Astrocyte of the cerebellum (primary cell): ENCODE data around the gene MESD.

Source experiments
- DNase-seq: peaks from one replicate; pipeline ENCODE4 v3.0.0-alpha.2; 2011; ENCODE audit warnings: low read depth
- H3K4me3 ChIP-seq: 2 replicates; pipeline ENCODE4 v1.5.1; 2011; ENCODE audit warnings: mild to moderate bottlenecking, low read depth, low read length, moderate library complexity
- CTCF ChIP-seq: IDR thresholded peaks from 2 replicates; pipeline ENCODE4 v1.5.1; 2012; ENCODE audit warnings: low read length, low read depth, moderate library complexity, mild to moderate bottlenecking; ENCODE audit errors: missing control alignments
- in situ Hi-C: cut with HindIII; loops from 2 replicates; pipeline ENCODE4 v1.10.0; 2017; ENCODE audit warnings: low sequenced_read_pairs

Gene MESD

GRCh38 chr15:81000624-81001151 lies 11.1 kb upstream of the MESD start, which contains the start of gene TLNRD1:
Gene TLNRD1, plus strand, starts transcription at chr15:81000923. Its CDS starts 1,349 bp downstream, at chr15:81002272.
- in situ Hi-C loops: no loop called here
- H3K4me3 ChIP-seq: peak within 1 kb of the TSS; percentile 77
- no peak for TF ChIP-seq CTCF
- peak; percentile 70 for DNase-seq

- H3K4me3 ChIP-seq: peak overlapping the region; percentile 77
- in situ Hi-C loops: no loop called here
- DNase-seq: no peak
- no peak for TF ChIP-seq CTCF
Observed at GRCh38 chr15:81000144-81000623, 10.6 kb upstream of the MESD start.

GRCh38 chr15:80999623-81000036 lies 10.0 kb upstream of the MESD start:
- H3K4me3 ChIP-seq: peak overlapping the region; percentile 77
- no peak for TF ChIP-seq CTCF
- in situ Hi-C loops: no loop called here
- DNase-seq: no peak

- no peak for DNase-seq
- in situ Hi-C loops: no loop called here
- TF ChIP-seq CTCF: no peak
- H3K4me3 ChIP-seq: no peak overlapping the region
Observed at GRCh38 chr15:80998251-80998650, 8.6 kb upstream of the MESD start.

- no peak overlapping the region for H3K4me3 ChIP-seq
- no peak for DNase-seq
- TF ChIP-seq CTCF: no peak
- in situ Hi-C loops: no loop called here
Observed at GRCh38 chr15:80997692-80998091, 8.1 kb upstream of the MESD start.

GRCh38 chr15:80996247-80996646 lies 6.6 kb upstream of the MESD start:
- no peak overlapping the region for H3K4me3 ChIP-seq
- in situ Hi-C loops: no loop called here
- no peak for DNase-seq
- peak; percentile 37 for TF ChIP-seq CTCF
